Measurements from ENCODE around the gene NUDT2.
A peak's percentile ranks its signal among the peaks of the same experiment; 100 is the strongest.

The NUDT2 gene

GRCh38 chr9:34370970-34371880, 41.9 kb downstream of the NUDT2 start:
- DNase-seq (ENCODE audit: low read depth): no peak

- no peak for DNase-seq (ENCODE audit: low read depth)
Observed at GRCh38 chr9:34371886-34372466, 42.6 kb downstream of the NUDT2 start.

GRCh38 chr9:34372467-34373011, 43.2 kb downstream of the NUDT2 start:
- DNase-seq (ENCODE audit: low read depth): no peak

GRCh38 chr9:34373749-34374148, 44.4 kb downstream of the NUDT2 start:
- no peak for DNase-seq (ENCODE audit: low read depth)

- no peak for DNase-seq (ENCODE audit: low read depth)
Observed at GRCh38 chr9:34374339-34374738, 45.0 kb downstream of the NUDT2 start.

GRCh38 chr9:34374905-34375552, 45.7 kb downstream of the NUDT2 start:
- DNase-seq (ENCODE audit: low read depth): no peak

- DNase-seq (ENCODE audit: low read depth): peak; percentile 11
Observed at GRCh38 chr9:34375901-34376595, 46.7 kb downstream of the NUDT2 start.

GRCh38 chr9:34376596-34377403, 47.4 kb downstream of the NUDT2 start, which contains the start of gene MYORG:
TSS of gene MYORG (minus strand) at chr9:34376898. CDS start at chr9:34372943, 3,955 bp downstream.
- DNase-seq (ENCODE audit: low read depth): peak; percentile 89

GRCh38 chr9:34377404-34377746, 48.0 kb downstream of the NUDT2 start:
- peak; percentile 13 for DNase-seq (ENCODE audit: low read depth)

- DNase-seq (ENCODE audit: low read depth): no peak
Observed at GRCh38 chr9:34378376-34379060, 49.1 kb downstream of the NUDT2 start.

GRCh38 chr9:34379334-34380033, 50.1 kb downstream of the NUDT2 start:
- peak; percentile 79 for DNase-seq (ENCODE audit: low read depth)

- DNase-seq (ENCODE audit: low read depth): peak; percentile 47
Observed at GRCh38 chr9:34380034-34380510, 50.7 kb downstream of the NUDT2 start.

- DNase-seq (ENCODE audit: low read depth): peak; percentile 73
Observed at GRCh38 chr9:34380511-34381315, 51.3 kb downstream of the NUDT2 start.

GRCh38 chr9:34381323-34381722, 52.0 kb downstream of the NUDT2 start:
- DNase-seq (ENCODE audit: low read depth): no peak

- DNase-seq (ENCODE audit: low read depth): no peak
Observed at GRCh38 chr9:34382054-34382453, 52.7 kb downstream of the NUDT2 start.

- DNase-seq (ENCODE audit: low read depth): no peak
Observed at GRCh38 chr9:34382879-34383278, 53.5 kb downstream of the NUDT2 start.

- DNase-seq (ENCODE audit: low read depth): no peak
Observed at GRCh38 chr9:34383904-34384303, 54.5 kb downstream of the NUDT2 start.

- peak; percentile 17 for DNase-seq (ENCODE audit: low read depth)
Observed at GRCh38 chr9:34384368-34385165, 55.2 kb downstream of the NUDT2 start.

Data from amniotic epithelial cell (primary cell).